Activated T-cell treated with anti-CD3 and anti-CD28 coated beads for 48 hours (primary cell): ENCODE measurements around the gene LAMA2.

Experiments used
- DNase-seq: peaks from one replicate; pipeline ENCODE4 v3.0.0-alpha.2; 2020; ENCODE audit warnings: low read depth

LAMA2 gene

DNA sequence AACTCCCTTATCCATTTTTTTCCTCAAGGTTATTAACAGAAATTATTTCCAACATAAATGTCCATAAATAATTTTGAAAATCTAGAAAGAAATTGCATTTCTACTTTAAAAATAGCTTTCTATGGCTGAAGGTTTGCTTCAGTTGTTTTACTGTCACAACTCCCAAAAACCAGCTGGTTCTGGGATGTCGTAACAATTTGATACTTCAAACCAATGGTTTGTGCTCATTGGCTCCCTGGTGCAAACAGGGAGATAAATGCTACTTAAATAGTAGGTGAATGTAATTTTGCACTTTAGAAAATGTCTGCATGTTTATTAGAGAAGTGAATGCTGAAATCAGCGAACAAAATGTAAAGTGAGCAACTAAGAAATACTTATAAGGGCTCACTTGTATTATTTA is 31.1 kb downstream of the LAMA2 start:
- DNase-seq: no peak

DNA sequence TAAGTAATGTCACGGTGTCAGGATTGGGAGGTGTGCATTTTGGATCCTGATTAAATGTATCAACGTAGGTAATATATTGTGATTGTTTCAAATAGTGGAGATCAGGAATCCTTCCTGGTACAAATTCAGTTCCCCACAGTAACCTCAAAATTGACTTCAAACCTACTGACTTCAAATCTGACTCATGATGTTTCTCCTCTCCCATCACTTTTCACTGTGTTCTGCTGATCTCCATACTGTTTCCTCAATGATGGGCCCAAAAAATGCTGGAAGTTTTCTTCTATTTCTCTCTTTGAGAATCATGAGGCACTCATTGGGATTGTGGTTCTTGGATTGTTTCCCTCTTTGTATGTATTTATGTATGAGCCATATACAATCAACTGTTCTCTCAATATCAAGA is 35.9 kb downstream of the LAMA2 start:
- no peak for DNase-seq

- DNase-seq: no peak
Measured at GRCh38 chr6:128919412-128920180, 36.7 kb downstream of the LAMA2 start.

GRCh38 chr6:128925765-128926164 is 42.8 kb downstream of the LAMA2 start:
- DNase-seq: no peak

- DNase-seq: no peak
Measured at GRCh38 chr6:128929869-128930268, 46.9 kb downstream of the LAMA2 start.

DNA sequence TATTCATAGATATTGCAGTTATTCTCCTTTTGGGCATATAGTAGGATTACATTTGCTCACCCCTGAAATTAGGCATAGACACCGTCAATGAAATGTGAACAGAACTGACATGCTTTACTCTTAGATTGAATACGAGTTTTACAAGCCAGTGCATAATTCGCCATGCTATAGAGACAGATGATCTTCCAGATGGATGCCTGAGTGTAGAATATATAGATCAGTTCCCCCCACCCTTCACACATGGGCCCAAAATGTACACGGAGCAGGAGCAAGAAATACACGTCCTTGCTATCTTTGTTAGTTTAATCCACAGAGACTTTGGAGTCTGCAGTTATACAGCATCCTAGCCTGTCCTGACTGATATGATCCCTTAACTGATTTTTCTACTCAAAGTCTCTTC is 47.4 kb downstream of the LAMA2 start:
- no peak for DNase-seq

- no peak for DNase-seq
Measured at GRCh38 chr6:128932061-128932460, 49.1 kb downstream of the LAMA2 start.

DNA sequence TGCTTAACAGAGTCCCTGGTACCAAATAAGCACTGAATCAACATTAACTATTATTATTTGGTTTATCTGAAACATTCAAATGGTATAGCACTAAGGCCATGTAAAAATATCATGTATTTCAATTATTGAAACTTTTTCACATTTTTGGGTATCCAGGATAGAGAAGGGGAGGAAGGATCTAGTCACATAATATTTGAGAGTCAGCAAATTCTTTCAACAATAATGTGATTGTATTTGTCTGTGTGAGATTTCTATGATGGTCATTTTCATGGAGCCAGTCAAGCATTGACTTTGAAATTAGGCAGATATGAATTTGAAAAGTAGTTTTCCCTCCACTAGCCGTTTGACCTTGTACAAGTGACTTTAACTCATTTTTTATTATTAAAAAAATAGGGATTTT is 67.9 kb downstream of the LAMA2 start:
- DNase-seq: no peak

DNA sequence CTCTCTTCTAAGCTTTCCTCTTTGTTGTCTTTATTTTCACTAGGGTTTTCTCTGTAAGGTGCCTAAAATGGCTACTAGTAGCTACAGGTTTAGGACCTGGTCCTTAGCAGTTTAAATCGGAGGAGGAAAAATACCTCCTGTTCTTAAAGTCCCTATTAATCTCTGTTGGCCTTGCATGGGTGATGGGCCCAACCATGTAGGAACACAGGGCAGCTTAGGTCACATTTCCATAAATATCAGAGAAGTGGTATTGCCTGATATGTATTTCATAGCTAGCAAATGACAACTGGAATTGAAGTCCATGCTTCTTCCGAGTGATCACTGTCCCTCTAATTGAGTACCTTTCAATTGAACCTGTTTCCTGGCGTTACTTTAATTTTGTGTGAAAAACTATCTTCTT is 70.0 kb downstream of the LAMA2 start:
- DNase-seq: no peak

DNA sequence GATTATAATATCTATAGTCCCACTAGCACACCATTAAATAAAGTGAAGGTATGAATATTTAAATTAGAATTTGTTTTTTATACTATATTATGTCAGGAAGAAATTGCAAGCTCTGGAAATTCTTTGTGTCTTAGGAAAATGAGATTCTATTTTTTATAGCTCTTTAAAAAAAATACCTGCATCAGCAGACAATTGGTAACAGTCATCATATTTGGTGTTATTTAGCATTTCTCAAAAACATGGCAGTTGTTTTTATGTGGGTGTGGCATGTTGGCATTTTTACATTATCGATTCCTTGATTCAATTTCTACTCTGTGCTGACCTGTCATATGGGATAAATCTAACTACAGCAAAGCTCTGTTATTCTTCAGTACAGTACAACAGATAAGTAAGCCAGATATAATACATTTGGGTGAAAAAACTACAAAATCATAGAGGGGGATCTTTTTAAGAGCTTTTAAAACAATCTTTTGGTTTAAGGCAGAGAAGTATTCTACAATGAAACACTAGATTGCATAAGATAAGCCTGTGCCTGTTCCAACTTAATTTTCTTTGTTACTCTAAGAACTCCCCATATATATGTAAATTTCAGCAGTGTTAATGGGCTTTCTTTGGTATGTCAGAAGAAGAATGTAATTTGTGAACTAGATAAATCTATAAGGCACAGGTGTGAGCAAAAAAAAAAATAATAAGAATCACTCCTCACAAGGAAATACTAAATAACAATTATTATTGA is 71.5 kb downstream of the LAMA2 start:
- no peak for DNase-seq

GRCh38 chr6:128963561-128963960 is 80.6 kb downstream of the LAMA2 start:
- DNase-seq: no peak

GRCh38 chr6:128964233-128964755 is 81.4 kb downstream of the LAMA2 start:
- DNase-seq: no peak

GRCh38 chr6:128964771-128965170 is 81.8 kb downstream of the LAMA2 start:
- DNase-seq: no peak

DNA sequence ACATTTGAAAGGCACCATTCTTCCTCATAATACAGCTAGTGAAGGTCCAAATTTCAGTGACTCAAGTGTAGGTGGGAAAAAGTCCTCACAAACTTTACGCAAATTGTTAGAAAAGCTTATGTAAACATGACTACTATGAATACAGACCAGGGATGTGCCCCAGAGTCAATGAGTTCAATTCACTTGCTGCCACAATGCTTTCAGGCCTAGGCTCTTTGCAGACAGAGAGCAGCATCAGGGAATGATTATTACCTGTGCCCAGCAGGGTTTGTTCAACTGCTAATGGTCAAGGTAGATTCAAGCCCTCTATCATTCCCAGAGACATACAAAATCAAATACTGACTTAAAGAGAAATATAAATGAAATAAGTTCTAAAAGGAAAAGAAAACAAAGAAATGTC is 84.0 kb downstream of the LAMA2 start:
- no peak for DNase-seq

GRCh38 chr6:128979071-128979470 is 96.1 kb downstream of the LAMA2 start:
- no peak for DNase-seq

- DNase-seq: no peak
Measured at GRCh38 chr6:128981716-128982115, 98.8 kb downstream of the LAMA2 start.

- no peak for DNase-seq
Measured at GRCh38 chr6:128990360-128990759, 107.4 kb downstream of the LAMA2 start.

GRCh38 chr6:128990915-128991314 is 108.0 kb downstream of the LAMA2 start:
- no peak for DNase-seq

DNA sequence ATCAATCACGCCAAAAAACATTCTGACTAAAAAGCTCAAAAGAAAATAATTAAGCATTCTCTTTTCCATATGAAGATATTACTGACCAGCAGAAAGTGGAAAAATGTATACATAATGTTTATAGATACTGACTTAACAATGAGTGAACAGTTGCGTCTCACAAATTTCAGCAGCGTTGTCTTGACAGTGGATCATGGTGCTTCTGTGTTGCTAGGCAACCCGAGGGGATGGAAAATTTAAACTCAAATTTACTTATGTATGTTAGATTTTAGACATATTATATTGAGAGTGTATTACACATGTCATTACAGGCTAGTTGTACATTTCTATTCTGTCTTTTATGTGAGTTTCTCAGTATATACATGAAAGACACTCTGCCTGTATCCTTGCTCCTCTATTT is 110.2 kb downstream of the LAMA2 start:
- DNase-seq: no peak

DNA sequence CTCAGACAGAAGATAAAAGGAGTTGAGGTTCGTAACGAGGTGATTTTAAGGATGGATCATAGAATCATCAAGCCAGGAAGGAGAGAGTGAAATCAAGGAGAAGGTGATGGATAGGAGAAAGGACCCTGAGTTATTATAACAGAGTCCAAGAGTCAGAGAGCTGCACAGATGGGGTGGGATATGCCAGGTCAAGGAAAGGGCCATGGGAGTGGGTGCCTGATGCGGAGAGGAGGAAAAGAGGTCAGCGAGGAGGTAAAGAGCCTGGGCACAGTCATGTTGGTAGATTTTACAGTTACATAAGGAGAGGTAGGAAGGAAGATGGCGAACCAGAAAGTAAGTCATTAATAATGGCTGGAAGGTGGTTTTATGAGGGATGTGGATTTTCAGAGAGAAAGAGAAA is 114.9 kb downstream of the LAMA2 start:
- DNase-seq: no peak

DNA sequence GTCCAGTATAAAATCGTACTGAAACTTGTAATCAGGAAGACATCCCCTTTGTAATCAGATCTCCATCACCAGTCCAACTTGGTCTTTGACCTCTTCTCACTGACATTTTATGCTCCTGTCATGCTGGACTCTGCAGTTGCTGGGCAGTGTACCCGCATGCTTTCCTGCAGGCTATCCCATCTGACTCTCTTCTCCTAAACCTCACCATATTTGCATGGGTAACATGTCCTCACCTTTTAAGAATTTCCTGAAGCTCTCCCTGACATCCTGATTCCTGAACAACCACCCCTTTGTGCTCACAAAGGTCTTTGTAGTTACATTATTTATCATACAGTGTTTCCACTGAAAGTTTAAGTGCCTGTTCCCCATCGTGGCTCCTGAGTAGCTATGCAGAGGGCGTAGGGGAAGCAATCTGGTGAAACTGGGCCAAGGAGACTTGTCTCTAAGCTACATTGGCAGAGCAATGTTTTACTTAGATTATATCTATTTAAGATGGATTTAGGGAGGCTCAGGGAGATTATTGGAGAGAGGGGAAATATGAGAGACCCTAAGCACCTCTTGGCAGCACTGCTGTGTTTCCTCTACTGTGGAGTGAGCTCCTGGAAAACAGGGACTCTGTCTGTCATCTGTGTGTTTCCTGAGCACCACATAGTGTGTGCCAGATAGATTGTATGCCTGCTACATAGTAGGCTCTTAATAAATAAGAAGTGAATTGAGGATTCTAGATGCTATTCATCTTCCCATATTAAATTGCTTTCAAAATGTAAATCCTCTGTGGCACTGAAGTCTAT is 124.0 kb downstream of the LAMA2 start:
- no peak for DNase-seq

DNA sequence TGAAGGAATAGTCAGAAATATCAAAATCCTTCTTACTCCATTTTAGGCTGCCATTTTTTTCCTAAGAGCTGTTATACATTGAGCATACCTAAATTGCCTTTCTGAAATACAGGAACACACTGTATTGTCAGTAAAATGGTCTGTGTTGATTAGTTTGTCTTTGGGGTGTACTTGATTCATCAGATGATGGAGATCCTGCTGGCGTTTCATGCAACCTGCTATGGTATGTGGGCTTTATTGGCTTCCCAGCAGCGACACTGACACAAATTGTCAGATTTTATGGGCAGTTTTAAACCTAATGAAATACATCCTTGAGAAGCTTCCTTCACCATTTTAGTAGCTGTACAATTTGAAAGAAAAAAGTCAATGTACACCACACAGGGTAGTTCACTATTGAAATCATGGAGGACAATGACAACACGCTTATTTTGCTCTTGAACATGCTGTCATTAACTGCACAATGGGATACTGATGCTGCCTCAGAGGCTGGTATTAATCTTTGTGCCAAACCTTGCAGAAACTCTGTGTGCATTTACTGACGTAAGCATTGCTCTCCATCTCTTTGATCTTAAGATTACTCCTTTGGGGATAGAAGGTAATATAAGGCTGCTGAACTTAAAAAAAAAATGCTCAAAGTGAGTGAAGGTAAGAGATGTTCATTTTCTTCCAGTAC is 124.9 kb downstream of the LAMA2 start:
- DNase-seq: no peak
